Endothelial cell of umbilical vein (primary cell): Measurements from ENCODE around the gene SERGEF. TPM values are rescaled to one million over a fixed set of nuclear protein-coding genes. Genes with fewer than 3 reads are reported as not detected.
A peak's percentile ranks its signal among the peaks of the same experiment; 100 is the strongest.

ENCODE experiments used
- BruUV-seq: library from RNA; stranded (reverse); fragments of 400-500 nt; replicated peaks from 2 replicates; lab custom pipeline; 2021; lab: Mats Ljungman, UMichigan
- CTCF ChIA-PET: fragments of 300-600, 350-600 bp; sonication (Branson Sonifier 250); formaldehyde crosslinking; loops from one replicate; lab custom pipeline; 2021; ENCODE audit warnings: antibody characterized with exemption, inconsistent platforms; lab: Charles Lee
- POLR2A ChIA-PET: fragments of 300-600, 350-600 bp; sonication (Branson Sonifier 250); formaldehyde crosslinking; loops from one replicate; lab custom pipeline; 2021; ENCODE audit warnings: antibody characterized with exemption, inconsistent platforms; lab: Charles Lee
- DNase-seq: peaks from one replicate; pipeline ENCODE4 v3.0.0-alpha.2; 2011; ENCODE audit warnings: low read depth, low spot score
- FAIRE-seq: peaks from 2 replicates; lab custom pipeline; 2011; peaks lifted over from hg19 to GRCh38; lab: Jason Lieb, UNC
- H2AFZ ChIP-seq: 2 replicates; pipeline ENCODE4 v1.6.0; 2012; ENCODE audit warnings: low read depth, low read length, control low read depth, inconsistent platforms
- H3K27ac ChIP-seq: 2 replicates; pipeline ENCODE4 v1.5.1; 2011; ENCODE audit warnings: low read depth, mild to moderate bottlenecking, control low read depth, low read length, moderate library complexity; ENCODE audit not compliant: insufficient read depth
- H3K27me3 ChIP-seq, 2 experiments: 2 replicates each; pipeline versions ENCODE4 v1.6.0 to v1.6.1; 2011; ENCODE audit warnings: low read length in 2 of 2, mixed read lengths in 1 of 2; ENCODE audit not compliant: control insufficient read depth in 2 of 2, insufficient read depth in 2 of 2
- H3K36me3 ChIP-seq, 2 experiments: 2 replicates in 1 of 2; 3 replicates in 1 of 2; pipeline ENCODE4 v1.5.1; 2011; ENCODE audit warnings: low read length in 2 of 2, mild to moderate bottlenecking in 1 of 2, moderate library complexity in 1 of 2; ENCODE audit not compliant: control insufficient read depth in 2 of 2, insufficient read depth in 2 of 2; ENCODE audit errors: extremely low read depth in 1 of 2
- H3K4me1 ChIP-seq: 3 replicates; pipeline ENCODE4 v1.5.1; 2011; ENCODE audit warnings: mild to moderate bottlenecking, low read length; ENCODE audit not compliant: control insufficient read depth, insufficient read depth; ENCODE audit errors: extremely low read depth
- H3K4me2 ChIP-seq: 2 replicates; pipeline ENCODE4 v1.6.1; 2011; ENCODE audit warnings: low read length, control low read depth, mixed read lengths; ENCODE audit not compliant: insufficient read depth
- H3K4me3 ChIP-seq, 3 experiments: fragments of 200-600 bp in 1 of 3; sonication (generic), shearing (Covaris generic) in 1 of 3; replicated peaks in 1 of 3; 2 replicates each; pipeline ENCODE4 v1.5.1; 2011 to 2016; ENCODE audit warnings: control low read depth in 3 of 3, low read length in 3 of 3, mild to moderate bottlenecking in 2 of 3, inconsistent platforms in 1 of 3, low read depth in 1 of 3, moderate library complexity in 1 of 3; ENCODE audit not compliant: insufficient read depth in 1 of 3
- H3K79me2 ChIP-seq: 2 replicates; pipeline ENCODE4 v1.6.0; 2012; ENCODE audit warnings: low read length, inconsistent platforms; ENCODE audit not compliant: control insufficient read depth, insufficient read depth
- H3K9ac ChIP-seq: replicated peaks from 2 replicates; pipeline ENCODE3; 2011; ENCODE audit warnings: low read length, control low read depth; ENCODE audit not compliant: insufficient read depth; ENCODE audit errors: extremely low read depth
- H3K9me1 ChIP-seq: replicated peaks from 3 replicates; pipeline ENCODE4 v1.6.0; 2011; ENCODE audit warnings: mild to moderate bottlenecking, low read length; ENCODE audit not compliant: control insufficient read depth, insufficient read depth; ENCODE audit errors: extremely low read depth
- H3K9me3 ChIP-seq: replicated peaks from 2 replicates; pipeline ENCODE4 v1.5.1; 2012; ENCODE audit warnings: low read length, inconsistent platforms; ENCODE audit not compliant: control insufficient read depth, insufficient read depth
- H4K20me1 ChIP-seq: replicated peaks from 2 replicates; pipeline ENCODE3; 2011; ENCODE audit warnings: mild to moderate bottlenecking, low read length; ENCODE audit not compliant: control insufficient read depth, insufficient read depth; ENCODE audit errors: extremely low read depth
- CTCF ChIP-seq, 2 donors: IDR thresholded peaks; 1 replicate in 1 of 2; 2 replicates in 1 of 2; pipeline ENCODE4 v1.5.1; 2011; ENCODE audit warnings: low read length in 2 of 2, mild to moderate bottlenecking in 2 of 2, moderate library complexity in 2 of 2, control low read depth in 1 of 2, inconsistent platforms in 1 of 2, low read depth in 1 of 2; ENCODE audit not compliant: insufficient read depth in 1 of 2; ENCODE audit errors: extremely low read depth in 1 of 2
- EZH2 ChIP-seq: IDR thresholded peaks from 2 replicates; pipeline ENCODE4 v1.6.1; 2012; ENCODE audit warnings: borderline replicate concordance, low read depth, mild to moderate bottlenecking, moderate library complexity, low read length, inconsistent platforms; ENCODE audit not compliant: severe bottlenecking
- FOS ChIP-seq: IDR thresholded peaks from 2 replicates; pipeline ENCODE4 v1.6.1; 2011; ENCODE audit warnings: mild to moderate bottlenecking, low read length, moderate library complexity, borderline replicate concordance; ENCODE audit not compliant: insufficient read depth
- GATA2 ChIP-seq: IDR thresholded peaks from 2 replicates; pipeline ENCODE4 v1.7.0; 2011; ENCODE audit warnings: low read depth, mild to moderate bottlenecking, moderate library complexity, mixed read lengths, low read length; ENCODE audit not compliant: insufficient read length, insufficient read depth
- JUN ChIP-seq: IDR thresholded peaks from 2 replicates; pipeline ENCODE4 v1.6.1; 2011; ENCODE audit warnings: borderline replicate concordance, low read depth; ENCODE audit not compliant: insufficient read length, insufficient read depth
- MAX ChIP-seq: IDR thresholded peaks from 2 replicates; pipeline ENCODE4 v1.6.1; 2011; ENCODE audit not compliant: insufficient read depth, insufficient read length
- MYC ChIP-seq: IDR thresholded peaks from one replicate; pipeline ENCODE4 v1.6.1; 2011; ENCODE audit warnings: mild to moderate bottlenecking, low read depth, low read length
- POLR2A ChIP-seq: IDR thresholded peaks from 2 replicates; pipeline ENCODE4 v1.6.1; 2012; ENCODE audit warnings: low read depth, mild to moderate bottlenecking, control low read depth, low read length
- POLR2AphosphoS5 ChIP-seq: IDR thresholded peaks from 2 replicates; pipeline ENCODE4 v1.6.1; 2012; ENCODE audit warnings: low read depth, mild to moderate bottlenecking, control low read depth, low read length, moderate library complexity; ENCODE audit not compliant: insufficient read depth
- dilution Hi-C: fragments of 300-500 bp; cut with MboI; formaldehyde crosslinking; loops from one replicate; pipeline ENCODE4 v1.15.0; 2019; ENCODE audit warnings: low sequenced_read_pairs; ENCODE audit not compliant: extremely low pct_ligation_motif_present
- intact Hi-C: fragments of 100-400 bp; cut with micrococcal nuclease; formaldehyde crosslinking; loops from one replicate; pipeline ENCODE4 v1.10.0; 2022
- polyA plus RNA-seq, 4 experiments: library from polyadenylated mRNA; depleted of rRNA in 3 of 4; stranded (reverse) in 3 of 4; unstranded in 1 of 4; fragments of >200 nt; gene quantifications; 2 replicates each; pipeline versions ENCODE4 v1.2.1 to v1.2.3, GENCODE V29; 2011 to 2012; ENCODE audit warnings: missing spikeins in 1 of 4
- total RNA-seq: library from RNA; stranded (reverse); gene quantifications from 2 replicates; pipeline ENCODE4 v1.2.3, GENCODE V29; 2021

The SERGEF gene
- total and polyA plus RNA-seq, 2 donors (not counting 3 experiments of a cell fraction or from before 2014, with no cell fraction given): 8.7 to 16.7 TPM

GRCh38 chr11:18011633-18012032 lies 1.2 kb downstream of the SERGEF start:
- ChIA-PET CTCF (interaction anchor here (1.0 kb wide), 1 partner anchor 20 kb away, joined by 3 read pairs; no protein-coding TSS in a partner anchor), POLR2A (no interaction called here)
- peaks cover 9% of the 10 kb centered on the region for H3K4me1 ChIP-seq
- no peak overlapping the region for H3K9ac ChIP-seq
- no peaks in the 10 kb centered on the region for H3K9me1 ChIP-seq
- H4K20me1 ChIP-seq: no peaks in the 10 kb centered on the region
- no peaks in the 10 kb centered on the region for H3K9me3 ChIP-seq
- TF ChIP-seq CTCF (IDR thresholded peaks at IDR 0.05; ENCODE audit: extremely low read depth in 1 of 2, insufficient read depth in 1 of 2, low read depth in 1 of 2, low read length in 2 of 2) (no peak), GATA2 (no peak), MYC (no peak), MAX (no peak), POLR2AphosphoS5 (no peak), FOS (no peak), EZH2 (no peak), JUN (no peak), POLR2A (no peak)
- no peak for FAIRE-seq
- dilution Hi-C loops: no loop called here
- H3K79me2 ChIP-seq: no peaks in the 10 kb centered on the region
- intact Hi-C loops: loop anchor here (1.0 to 5.0 kb wide), 3 partner anchors 69 to 311 kb away; partner anchors contain the start of genes GTF2H1, HPS5 and SAAL1
- H2AFZ ChIP-seq: no peak overlapping the region
- H3K27ac ChIP-seq: no peak overlapping the region
- H3K27me3 ChIP-seq: peaks cover 7 to 16% of the 10 kb centered on the region in 2 experiments
- no TSS peak for BruUV-seq
- H3K36me3 ChIP-seq: no peaks in the 10 kb centered on the region
- DNase-seq: no peak
- no peak overlapping the region for H3K4me3 ChIP-seq
- peak overlapping the region; percentile 70 for H3K4me2 ChIP-seq
